Measurements from ENCODE around the gene ADARB2. TPM values are rescaled to one million over a fixed set of nuclear protein-coding genes. Genes with fewer than 3 reads are reported as not detected.

Gene ADARB2
- total and polyA plus RNA-seq, 10 of the 15 experiments (the other 5 are each of a cell fraction or from before 2014, with no cell fraction given): 0.02 to 4.1 (median 0.76) TPM

- H2AFZ ChIP-seq (ENCODE audit: control insufficient read depth, low read depth, low read length): no peak overlapping the region
- WGBS (ENCODE audit: insufficient coverage, insufficient replicate concordance, low lambda C conversion rate, missing lambda C conversion rate): 25% methylated on average over 7 of the region's 7 CpGs
Observed at GRCh38 chr10:1369197-1369596, 368.1 kb downstream of the ADARB2 start.

More at GRCh38 chr10:1369197-1369596, 368.1 kb downstream of the ADARB2 start:
- ChIA-PET RAD21 (ENCODE audit: unreplicated experiment) (interaction anchor here (1.0 kb wide), 1 partner anchor 259 kb away, joined by 4 read pairs; no protein-coding TSS in a partner anchor), CTCF (interaction anchor here (1.1 to 2.5 kb wide), 7 partner anchors 9 to 259 kb away, joined by 3 to 11 read pairs (median 5); no protein-coding TSS in a partner anchor), POLR2A (interaction anchor here (1.1 kb wide), 1 partner anchor 9 kb away, joined by 3 read pairs; no protein-coding TSS in a partner anchor), SMC1A (ENCODE audit: uncharacterized antibody, unreplicated experiment) (no interaction called here)
- H3K79me2 ChIP-seq (ENCODE audit: control insufficient read depth, insufficient read depth, low read length): no peaks in the 10 kb centered on the region
- in situ Hi-C loops (cut with MboI) (no loop called here), intact Hi-C loops (cut with micrococcal nuclease; ENCODE audit: unreplicated experiment) (no loop called here)
- TF ChIP-seq TBL1XR1 (IDR thresholded peaks at IDR 0.05; ENCODE audit: low read depth, low read length): no peak
- no peak for TF ChIP-seq MYB (IDR thresholded peaks at IDR 0.05; ENCODE audit: borderline replicate concordance, low read depth, low read length)
- TF ChIP-seq EP300 (IDR thresholded peaks at IDR 0.05; ENCODE audit: borderline replicate concordance in 1 of 2, control insufficient read depth in 1 of 2, low read depth in 2 of 2, low read length in 2 of 2): no peak
- no peak for TF ChIP-seq ZNF217 (IDR thresholded peaks at IDR 0.05)
- no peak for TF ChIP-seq BCL3 (IDR thresholded peaks at IDR 0.05; ENCODE audit: borderline replicate concordance, insufficient read depth, low read depth, low read length, poor library complexity, severe bottlenecking)
- no peak for TF ChIP-seq MEF2B (IDR thresholded peaks at IDR 0.05; ENCODE audit: partially characterized antibody, poor library complexity, severe bottlenecking)
- no peak for TF ChIP-seq CREB1 (IDR thresholded peaks at IDR 0.05; ENCODE audit: low read depth)
- TF ChIP-seq CEBPB (IDR thresholded peaks at IDR 0.05; ENCODE audit: borderline replicate concordance in 1 of 2, low read depth in 2 of 2, low read length in 2 of 2): no peak
- no peak for TF ChIP-seq KDM1A (IDR thresholded peaks at IDR 0.05; ENCODE audit: borderline replicate concordance)
- H4K20me1 ChIP-seq (ENCODE audit: control insufficient read depth, insufficient read depth): no peaks in the 10 kb centered on the region
- H3K4me3 ChIP-seq: no peak overlapping the region
- ATAC-seq (no peak), DNase-seq (ENCODE audit: low read depth, low spot score) (no peak), FAIRE-seq (no peak)
- H3K36me3 ChIP-seq (ENCODE audit: control insufficient read depth in 2 of 2, insufficient read depth in 2 of 2, low read length in 1 of 2): no peaks in the 10 kb centered on the region
- H3K9me3 ChIP-seq (replicated peaks; ENCODE audit: control insufficient read depth, insufficient read depth, low read length): no peaks in the 10 kb centered on the region
- H3K4me2 ChIP-seq (ENCODE audit: control insufficient read depth, insufficient read depth): no peak overlapping the region
- H3K27ac ChIP-seq (ENCODE audit: control insufficient read depth, insufficient read depth): no peak overlapping the region
- no peak overlapping the region for H3K9ac ChIP-seq (ENCODE audit: control insufficient read depth, insufficient read depth, low read length)
- H3K4me1 ChIP-seq (ENCODE audit: control insufficient read depth, insufficient read depth, low read length): no peaks in the 10 kb centered on the region
- H3K27me3 ChIP-seq (replicated peaks in 1 of 2; ENCODE audit: control insufficient read depth in 2 of 2, insufficient read depth in 2 of 2, low read length in 1 of 2): no peaks in the 10 kb centered on the region
- no TSS peak for BruUV-seq (replicated peaks)

Data from GM12878 (cell line).